ENCODE results near the gene CST8. TPM values are rescaled to one million over a fixed set of nuclear protein-coding genes. Genes with fewer than 3 reads are reported as not detected.

The CST8 gene
- not detected in 2 replicates for total RNA-seq

DNA sequence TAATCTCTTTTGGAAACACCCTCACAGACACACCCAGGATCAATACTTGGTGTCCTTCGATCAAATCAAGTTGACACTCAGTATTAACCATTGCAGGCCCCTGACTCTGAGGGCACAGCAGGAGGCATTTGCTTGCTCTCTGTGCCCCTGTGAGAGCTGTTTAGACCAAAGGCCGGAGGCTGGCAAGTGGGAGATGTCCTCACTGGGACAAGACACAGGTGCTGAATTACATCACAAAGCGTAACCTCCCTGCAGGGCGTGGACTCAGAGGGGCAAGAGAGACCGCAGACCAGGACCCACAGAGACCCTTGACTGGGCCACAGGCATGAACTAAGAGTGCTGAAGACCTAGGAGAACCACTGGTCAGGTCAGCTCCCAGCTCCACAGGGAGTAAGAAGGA, at the start of gene CST8:
CST8 (plus strand) TSS at position 301 of the 400 bp plus-strand sequence. CDS start 551 bp downstream, outside the sequence.

GRCh38 chr20:23452776-23453175, 38.1 kb upstream of the CST8 start, which contains the start of gene CST11:
TSS of gene CST11 (minus strand) at chr20:23452876. CDS start at chr20:23452811, 65 bp downstream.

Small RNAs within 50 kb of the gene (small RNA-seq; reads per million reads assigned to genes)
- gene RF00019 (ENCODE audit: low replicate concordance): not detected

Other genes starting within 250 kb of the CST8 start
- 17.5 and 32.6 TPM in 2 replicates for gene NXT1, start 140.3 kb upstream of the CST8 start, total RNA-seq
- gene GZF1, start 128.9 kb upstream of the CST8 start, total RNA-seq: 18.8 and 42.5 TPM in 2 replicates
- gene NAPB, start 69.6 kb upstream of the CST8 start, total RNA-seq: 7.9 and 9.6 TPM in 2 replicates
- gene CSTL1, start 51.4 kb upstream of the CST8 start, total RNA-seq: not detected in 2 replicates
- not detected in 2 replicates for gene CST11, start 38.2 kb upstream of the CST8 start, total RNA-seq
- gene CST9L, start 77.4 kb downstream of the CST8 start, total RNA-seq: not detected in 2 replicates
- not detected in 2 replicates for gene CST9, start 114.8 kb downstream of the CST8 start, total RNA-seq
- 191 and 236 TPM in 2 replicates for gene CST3, start 146.8 kb downstream of the CST8 start, total RNA-seq
- gene CST4, start 197.9 kb downstream of the CST8 start, total RNA-seq: 10.7 TPM in 1 of 2 replicates, not detected in the other